GM12873 (cell line): ENCODE data around the gene CCDC43.

Experiments used
- CTCF ChIP-seq: IDR thresholded peaks from 2 replicates; pipeline ENCODE4 v1.5.1; 2012; ENCODE audit warnings: low read depth, mild to moderate bottlenecking, moderate library complexity, low read length, control low read depth; ENCODE audit not compliant: insufficient read depth; ENCODE audit errors: missing control alignments

Gene CCDC43

GRCh38 chr17:44661835-44662234, 27.7 kb downstream of the CCDC43 start:
- TF ChIP-seq CTCF, result no peak

- no peak for TF ChIP-seq CTCF
Measured at GRCh38 chr17:44655983-44656710, 33.4 kb downstream of the CCDC43 start, which contains the start of gene MEIOC. MEIOC (plus strand) TSS chr17:44656468; CDS start chr17:44656614, 146 bp downstream.

GRCh38 chr17:44653954-44654353, 35.6 kb downstream of the CCDC43 start:
- TF ChIP-seq CTCF, result no peak

GRCh38 chr17:44653384-44653783, 36.2 kb downstream of the CCDC43 start:
- no peak for TF ChIP-seq CTCF

GRCh38 chr17:44652727-44653126, 36.8 kb downstream of the CCDC43 start:
- TF ChIP-seq CTCF, result no peak

- no peak for TF ChIP-seq CTCF
Measured at GRCh38 chr17:44651228-44651627, 38.3 kb downstream of the CCDC43 start.

GRCh38 chr17:44648963-44649362, 40.6 kb downstream of the CCDC43 start:
- TF ChIP-seq CTCF, result no peak
